HG03439 (cell line): ENCODE results near the gene CCNYL1.
"Not testable (repeated sequence)": the region's sequence is repeated elsewhere in the genome, so short reads cannot be mapped to it uniquely, and the experiment has no call there.

Experiments
- ATAC-seq: cut with Tn5 transposase; IDR thresholded peaks from one replicate; pipeline ENCODE4 v1.9.1; 2021; ENCODE audit warnings: mild to moderate bottlenecking, moderate library complexity; ENCODE audit not compliant: unreplicated experiment

The CCNYL1 gene

DNA sequence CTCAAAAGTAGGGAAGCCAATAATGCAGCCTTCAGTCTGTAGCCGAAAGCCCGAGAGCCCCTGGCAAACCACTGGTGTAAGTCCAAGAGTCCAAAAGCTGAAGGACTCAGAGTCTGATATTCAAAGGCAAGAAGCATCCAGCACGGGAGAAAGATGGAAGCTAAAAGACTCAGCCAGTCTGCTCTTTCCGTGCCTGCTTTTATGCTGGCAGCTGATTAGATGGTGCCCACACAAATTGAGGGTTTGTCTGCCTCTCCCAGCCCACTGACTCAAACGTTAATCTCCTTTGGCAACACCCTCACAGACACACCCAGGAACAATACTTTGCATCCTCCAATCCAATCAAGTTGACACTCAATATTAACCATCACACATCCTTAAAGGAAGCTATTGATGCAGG is 14.5 kb upstream of the CCNYL1 start:
- ATAC-seq: not testable (repeated sequence)

DNA sequence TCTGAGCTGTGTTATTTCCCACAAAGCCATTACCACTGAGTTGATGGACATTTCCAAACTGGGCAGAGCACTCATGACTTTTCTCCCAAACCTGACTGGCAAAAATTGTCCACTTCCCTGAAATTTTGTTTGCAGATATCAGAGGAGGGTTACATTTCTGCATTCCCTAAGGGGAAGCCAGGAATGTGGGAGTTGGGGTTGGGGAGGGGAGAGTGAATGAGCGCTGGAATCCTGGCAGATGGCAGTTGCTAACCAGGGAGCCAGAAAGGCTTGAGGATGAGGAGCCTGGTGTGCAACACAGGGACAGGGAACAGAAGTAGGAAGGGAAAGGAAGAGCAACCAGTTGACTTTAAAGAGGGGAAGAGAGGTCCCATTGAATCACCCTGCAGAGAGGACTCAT is 14.0 kb upstream of the CCNYL1 start:
- no peak for ATAC-seq

DNA sequence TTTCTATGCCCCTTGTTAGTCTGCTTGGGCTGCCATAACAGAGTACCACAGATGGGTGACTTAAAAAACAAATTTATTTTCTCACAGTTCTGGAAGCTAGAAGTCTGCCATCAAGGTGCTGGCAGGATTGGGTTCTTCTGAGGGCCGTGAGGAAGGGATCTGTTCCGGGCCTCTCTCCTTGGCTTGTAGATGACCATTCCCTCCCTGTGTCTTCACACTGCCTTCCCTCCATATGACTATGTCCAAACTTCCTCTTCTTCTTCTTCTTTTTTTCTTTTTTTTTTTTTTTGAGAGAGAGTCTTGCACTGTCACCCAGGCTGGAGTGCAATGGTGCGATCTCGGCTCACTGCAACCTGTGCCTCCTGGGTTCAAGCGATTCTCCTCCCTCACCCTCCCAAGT is 13.1 kb upstream of the CCNYL1 start:
- ATAC-seq: no peak

DNA sequence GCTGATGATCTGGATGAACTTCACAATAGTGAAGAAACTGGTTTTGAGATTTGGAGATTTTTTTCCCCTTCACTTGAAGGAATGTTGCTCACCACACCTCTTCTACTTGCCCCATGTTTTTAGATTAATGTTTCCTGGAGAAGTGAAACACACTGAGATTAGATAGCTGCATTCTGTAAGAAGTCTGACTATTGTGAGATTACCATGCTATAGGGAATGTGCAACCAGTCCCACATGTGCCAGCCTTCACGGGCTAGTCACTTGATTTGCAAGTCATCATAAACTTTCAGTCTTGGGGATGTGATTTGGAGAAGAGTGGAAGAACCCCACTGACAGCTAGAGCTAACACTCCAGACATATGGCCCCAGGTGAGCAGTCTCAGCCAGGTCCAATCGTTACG is 7.4 kb upstream of the CCNYL1 start:
- ATAC-seq: no peak

DNA sequence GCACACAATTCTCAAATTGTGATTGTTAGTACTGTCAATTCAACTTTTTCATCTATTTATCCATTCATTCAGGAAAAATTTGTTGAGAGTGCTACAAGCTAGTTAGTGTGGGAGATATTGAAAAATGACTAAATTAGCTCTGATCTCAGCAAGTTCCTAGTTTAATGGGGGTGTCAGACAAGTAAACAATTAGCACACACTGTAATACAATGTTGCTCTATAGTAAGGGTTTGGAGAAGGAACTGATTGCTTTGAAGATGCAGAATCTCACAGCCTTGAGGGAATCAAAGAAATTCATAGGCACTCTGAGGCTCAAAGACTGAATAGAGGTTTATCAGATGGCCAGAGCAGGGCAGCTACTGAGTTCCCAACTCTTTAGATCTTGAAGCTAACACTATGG is 6.8 kb upstream of the CCNYL1 start:
- no peak for ATAC-seq

DNA sequence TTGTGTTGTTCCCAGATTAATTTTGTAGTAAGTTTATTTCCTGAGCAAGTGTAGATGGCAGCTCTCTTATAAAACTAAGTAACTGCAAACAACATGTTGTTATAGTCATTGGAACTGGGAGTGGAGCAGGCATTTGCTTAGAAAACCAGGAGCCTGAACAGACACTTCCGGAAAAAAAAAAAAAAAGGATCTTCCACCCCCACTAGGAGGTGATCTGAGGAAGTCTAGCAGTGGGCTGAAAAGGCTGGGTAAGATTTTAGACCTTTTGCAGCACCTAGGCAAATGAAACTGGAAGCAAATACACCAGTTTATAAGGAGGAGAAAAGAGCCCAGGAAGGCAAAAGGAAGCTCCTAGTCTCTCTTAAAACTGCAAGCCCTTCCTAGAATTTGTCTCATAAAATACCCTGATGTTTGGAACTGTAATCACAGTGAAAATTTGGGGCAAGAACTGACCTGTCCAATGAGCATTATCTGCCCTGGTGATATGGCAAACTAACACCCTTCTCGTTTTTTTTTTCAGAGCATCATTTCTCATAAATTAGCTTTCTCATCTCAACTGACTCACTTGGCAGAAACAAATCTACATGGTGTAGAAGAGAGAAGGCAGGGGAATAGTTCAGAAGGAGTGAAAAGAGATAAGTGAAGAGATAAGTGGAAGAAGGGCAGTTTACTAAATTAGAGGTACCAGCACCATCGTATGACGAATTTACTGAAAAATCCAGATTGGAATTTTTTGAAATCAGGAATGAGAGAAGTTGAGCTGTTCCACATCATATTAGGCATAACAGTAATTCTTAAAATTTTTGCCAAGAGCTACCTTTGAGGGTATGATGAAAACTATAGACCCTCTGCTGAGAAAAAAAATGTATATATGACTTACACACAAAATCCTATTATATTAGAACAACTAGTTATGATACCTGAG is 4.2 kb upstream of the CCNYL1 start:
- no peak for ATAC-seq

DNA sequence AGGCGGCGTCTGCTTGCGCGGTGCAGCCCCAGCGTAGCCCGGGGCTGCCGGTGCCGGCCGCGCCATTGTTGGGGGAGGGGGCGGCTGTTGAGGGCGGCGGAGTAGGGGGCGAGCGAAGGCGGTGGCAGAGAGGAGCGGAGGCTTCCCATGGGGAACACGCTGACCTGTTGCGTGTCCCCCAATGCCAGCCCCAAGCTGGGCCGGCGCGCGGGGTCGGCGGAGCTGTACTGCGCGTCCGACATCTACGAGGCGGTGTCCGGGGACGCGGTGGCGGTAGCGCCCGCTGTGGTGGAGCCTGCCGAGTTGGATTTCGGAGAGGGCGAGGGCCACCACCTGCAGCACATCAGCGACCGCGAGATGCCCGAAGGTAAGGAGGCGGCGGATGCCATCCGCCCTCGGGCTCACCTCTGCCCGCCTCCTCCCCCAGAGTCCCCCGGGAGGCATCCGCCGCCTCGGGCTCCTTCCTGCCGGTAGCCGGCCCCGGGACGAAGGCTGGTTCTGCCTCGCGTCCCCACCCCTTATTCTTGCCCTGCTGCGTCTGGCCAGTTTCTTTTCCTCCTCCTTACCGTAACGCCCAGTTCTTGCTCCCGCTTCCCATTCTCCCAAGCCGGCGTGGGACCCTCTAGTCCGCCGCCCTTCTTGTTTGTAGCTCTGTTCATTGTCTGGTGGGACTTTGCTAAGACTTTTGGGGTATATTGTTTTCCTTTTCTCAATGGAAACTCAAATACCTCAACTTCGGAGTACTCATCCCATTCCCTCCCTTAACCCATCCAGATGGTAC is 500 bp downstream of the CCNYL1 start:
- peak; percentile 32 for ATAC-seq

DNA sequence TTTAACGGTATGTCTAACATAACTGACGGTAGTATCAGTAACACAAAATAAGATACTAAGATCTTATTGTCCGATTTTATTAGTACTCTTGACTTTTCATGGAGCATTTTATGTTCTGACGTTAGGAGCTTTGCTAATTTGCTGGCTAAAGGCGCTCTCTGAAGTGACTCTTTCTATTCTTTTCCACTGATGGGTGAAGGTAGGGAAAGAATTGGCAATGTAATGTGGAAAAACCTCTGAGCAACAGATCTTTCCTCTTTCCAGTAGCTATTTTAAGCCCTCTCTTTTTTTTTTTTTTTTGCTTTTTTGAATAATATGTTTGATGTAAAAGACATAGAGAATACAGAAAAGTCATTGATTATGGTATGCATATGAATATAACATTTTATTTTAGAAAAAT is 4.6 kb downstream of the CCNYL1 start:
- ATAC-seq: no peak

DNA sequence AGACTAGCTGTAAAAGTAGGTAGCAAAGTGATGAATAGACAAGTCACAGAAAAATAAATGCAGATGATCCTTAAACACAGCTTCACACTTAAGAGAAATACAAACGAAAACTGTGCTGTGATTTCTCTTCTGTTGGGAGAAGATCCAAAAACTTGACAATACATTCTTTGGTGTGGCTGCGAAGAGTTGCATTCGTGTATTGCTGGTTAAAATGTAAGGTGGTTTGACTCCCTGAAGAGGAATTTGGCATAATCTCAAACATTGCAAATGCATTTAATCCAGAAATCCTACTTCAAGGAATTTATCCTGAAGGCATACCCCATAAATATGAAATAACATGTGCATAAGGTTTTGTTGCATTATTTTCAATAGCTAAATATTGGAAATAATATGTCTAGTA is 7.1 kb downstream of the CCNYL1 start:
- ATAC-seq: no peak

DNA sequence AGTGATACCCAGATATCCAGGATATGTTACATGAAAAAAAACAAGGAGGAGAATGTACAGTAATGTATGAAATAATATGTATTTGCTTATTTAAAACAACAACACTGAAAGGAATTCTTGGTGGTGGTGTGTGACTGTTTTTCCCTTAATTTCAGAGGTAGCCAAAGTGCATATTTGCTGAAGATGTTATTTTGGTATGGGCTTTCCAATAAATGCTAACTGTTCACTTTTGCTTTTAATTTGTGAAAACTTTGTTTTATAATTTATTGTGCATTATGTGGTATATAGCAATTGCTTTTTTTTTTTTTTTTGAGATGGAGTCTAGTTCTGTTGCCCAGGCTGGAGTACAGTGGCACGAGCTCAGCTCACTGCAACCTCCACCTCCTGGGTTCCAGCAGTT is 7.6 kb downstream of the CCNYL1 start:
- ATAC-seq: no peak

DNA sequence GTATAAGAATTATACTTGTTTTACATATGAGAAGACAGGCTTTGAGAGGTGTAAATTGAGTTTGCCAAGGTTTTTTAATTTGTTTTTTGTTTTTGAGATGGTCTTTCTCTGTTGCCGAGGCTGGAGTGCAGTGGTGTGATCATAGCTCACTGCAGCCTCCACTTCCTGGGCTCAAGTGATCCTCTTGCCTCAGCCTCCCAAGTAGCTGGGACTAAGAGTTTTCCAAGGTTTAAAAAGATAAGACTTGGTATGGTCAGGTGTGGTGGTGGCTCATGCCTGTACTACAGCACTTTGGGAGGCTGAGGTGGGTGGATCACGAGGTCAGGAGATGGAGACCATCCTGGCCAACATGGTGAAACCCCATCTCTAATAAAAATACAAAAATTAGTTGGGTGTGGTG is 8.2 kb downstream of the CCNYL1 start:
- not testable (repeated sequence) for ATAC-seq

DNA sequence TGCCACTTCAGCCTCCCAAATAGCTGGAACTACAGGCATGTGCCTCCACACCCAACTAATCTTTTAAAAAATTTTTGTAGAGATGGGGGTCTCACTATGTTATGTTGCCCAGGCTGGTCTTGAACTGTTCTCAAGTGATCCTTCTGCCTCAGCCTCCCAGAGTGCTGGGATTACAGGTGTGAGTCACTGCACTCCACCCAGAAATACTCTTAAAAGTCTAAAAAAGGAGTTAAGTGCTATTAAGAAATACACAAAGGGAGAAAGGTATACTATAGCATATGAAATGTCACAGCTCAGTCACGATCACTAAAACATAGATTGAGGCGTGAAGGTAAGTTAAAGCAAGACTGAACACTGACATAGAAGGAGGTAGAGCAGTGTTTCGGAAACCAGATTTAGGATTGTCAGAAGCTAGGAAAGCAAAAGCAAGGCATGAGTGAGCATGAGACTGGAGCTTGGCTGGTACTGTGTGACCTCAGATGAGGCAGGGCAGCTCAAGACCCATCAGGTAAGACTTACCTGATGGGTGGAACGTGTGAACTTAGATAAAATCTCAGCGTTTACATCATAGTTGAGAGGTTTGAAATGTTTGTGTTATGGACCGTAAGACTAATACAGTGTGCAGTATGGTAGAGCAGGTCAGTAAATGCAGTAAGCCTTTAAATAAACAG is 9.2 kb downstream of the CCNYL1 start:
- no peak for ATAC-seq

DNA sequence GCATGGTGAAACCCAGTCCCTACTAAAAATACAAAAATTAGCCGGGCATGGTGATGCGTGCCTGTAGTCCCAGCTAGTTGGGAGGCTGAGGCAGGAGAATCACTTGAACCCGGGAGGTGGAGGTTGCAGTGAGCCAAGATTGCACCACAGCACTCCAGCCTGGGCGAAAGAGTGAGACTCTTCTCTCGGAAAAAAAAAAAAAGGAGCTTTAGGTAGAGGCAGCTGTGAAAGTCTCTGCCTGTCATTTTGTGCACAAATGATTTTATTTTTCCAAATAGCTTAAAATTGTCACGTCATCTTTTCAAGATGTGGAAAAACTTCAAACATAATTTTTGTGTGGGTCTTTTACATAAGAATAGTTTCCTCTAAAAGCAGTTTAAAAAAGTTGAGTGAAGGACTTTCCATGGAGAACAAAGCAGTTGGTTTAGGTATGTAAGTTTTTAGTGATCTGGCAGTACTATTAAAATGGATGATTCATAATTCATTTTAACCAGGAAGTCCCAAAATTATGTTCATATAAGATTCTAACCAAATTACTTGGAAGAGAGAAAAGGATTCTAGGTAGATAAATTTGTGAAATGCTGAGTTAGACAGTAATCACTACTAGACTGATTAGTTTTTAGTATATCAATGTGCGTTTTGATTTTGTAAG is 11.5 kb downstream of the CCNYL1 start:
- ATAC-seq: no peak

DNA sequence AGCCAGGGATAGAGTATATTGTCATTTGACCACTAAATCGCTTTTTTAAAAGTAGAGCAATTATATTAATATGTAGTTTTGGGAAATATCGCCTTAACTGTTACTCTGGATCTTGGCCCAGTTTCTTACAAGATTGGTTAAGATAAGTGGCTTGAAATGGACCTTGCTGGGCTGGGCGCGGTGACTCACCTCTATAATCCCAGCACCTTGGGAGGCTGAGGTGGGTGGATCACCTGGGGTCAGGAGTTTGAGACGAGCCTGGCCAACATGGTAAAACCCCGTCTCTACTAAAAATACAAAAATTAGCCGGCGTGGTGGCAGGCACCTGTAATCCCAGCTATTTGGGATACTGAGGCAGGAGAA is 12.0 kb downstream of the CCNYL1 start:
- not testable (repeated sequence) for ATAC-seq

DNA sequence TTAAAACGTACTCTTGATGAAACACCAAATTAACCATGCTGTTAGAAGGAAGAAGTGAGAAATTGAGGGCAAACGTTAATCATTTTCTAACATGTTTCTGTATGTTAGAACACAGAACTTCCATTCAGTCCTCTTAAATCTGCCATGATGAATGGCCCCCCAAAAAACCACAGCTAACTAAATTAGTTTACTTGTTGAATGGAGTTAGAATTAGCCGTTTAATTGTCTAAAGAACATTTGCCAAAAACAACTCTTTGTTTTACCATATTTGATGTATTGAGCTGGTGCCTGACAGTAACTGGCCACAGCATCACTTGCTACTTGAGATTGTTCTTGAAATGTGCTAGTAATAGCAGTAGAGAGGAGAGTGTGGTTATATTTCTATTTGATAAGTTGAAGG is 12.7 kb downstream of the CCNYL1 start:
- no peak for ATAC-seq

DNA sequence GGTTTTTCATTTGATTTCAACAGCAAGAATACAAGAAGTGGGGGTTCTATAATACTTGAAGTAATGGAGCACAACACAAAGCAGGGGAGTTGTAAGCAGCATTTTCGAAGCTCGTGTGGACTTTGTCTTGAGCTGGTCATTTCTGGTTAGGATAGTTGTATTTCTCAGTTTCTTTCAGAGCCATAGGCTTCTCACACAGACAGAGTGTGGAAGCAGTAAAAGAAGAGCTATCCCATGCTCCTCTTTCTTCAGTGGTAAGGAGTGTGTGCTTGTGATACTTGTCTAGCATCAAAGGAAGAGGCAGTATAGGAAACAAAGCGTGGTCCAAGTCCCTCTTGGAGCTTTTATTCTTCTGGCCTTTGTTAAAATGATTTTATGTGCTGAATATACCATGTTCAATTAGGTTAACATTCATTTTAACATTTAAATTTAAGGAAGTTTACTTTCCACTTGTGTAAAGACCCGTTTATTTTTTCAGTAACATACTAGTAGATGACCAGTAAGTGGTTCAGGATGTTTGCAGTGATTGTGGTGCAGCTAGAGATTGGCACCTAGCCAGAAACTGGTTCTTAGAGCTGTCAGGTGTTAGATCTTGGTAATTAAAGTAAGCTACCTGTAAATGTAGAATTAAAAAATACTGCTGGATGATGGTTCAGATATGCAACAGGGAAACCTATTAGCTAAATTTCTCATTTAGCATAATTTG is 14.6 kb downstream of the CCNYL1 start:
- no peak for ATAC-seq

DNA sequence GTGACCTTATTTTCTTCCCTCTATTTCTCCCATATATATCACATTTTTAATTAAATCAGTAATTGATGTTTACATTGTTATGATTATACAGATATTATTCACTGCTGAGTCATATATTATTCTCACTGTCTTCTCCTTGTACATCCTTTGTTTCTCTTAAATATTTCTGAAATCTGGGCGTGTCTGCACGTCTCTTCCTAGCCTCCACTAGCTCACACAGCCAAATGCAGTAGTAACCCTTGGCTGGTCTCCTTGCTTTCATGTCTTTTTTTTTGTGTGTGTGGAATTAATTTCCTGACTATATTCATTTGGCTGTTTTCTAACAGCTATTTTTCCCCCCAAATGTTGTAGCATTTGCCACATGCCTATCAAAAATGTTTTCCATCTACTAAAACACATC is 15.8 kb downstream of the CCNYL1 start:
- ATAC-seq: no peak

DNA sequence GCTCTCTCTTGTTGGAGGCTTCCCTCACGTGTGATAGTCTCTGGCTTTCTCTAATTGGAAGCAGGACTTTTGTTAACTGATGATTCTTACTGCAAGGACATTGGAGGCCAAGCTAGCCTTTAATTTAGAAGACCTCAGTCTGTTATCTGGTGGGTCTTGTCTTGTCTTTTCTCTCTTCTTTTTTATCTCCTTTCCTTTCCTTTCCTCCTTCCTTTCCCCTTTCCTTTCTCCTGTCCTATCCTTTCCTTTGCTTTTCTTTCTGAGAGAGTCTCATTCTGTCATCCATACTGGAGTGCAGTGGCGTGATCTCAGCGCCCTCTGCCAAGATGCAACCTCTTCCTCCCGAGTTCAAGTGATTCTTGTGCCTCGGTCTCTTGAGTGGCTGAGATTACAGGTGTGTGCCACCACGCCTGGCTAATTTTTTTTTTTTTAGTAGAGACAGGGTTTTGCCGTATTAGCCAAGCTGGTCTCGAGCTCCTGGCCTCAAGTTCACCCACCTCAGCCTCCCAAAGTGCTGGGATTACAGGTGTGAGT is 18.1 kb downstream of the CCNYL1 start:
- ATAC-seq: no peak

DNA sequence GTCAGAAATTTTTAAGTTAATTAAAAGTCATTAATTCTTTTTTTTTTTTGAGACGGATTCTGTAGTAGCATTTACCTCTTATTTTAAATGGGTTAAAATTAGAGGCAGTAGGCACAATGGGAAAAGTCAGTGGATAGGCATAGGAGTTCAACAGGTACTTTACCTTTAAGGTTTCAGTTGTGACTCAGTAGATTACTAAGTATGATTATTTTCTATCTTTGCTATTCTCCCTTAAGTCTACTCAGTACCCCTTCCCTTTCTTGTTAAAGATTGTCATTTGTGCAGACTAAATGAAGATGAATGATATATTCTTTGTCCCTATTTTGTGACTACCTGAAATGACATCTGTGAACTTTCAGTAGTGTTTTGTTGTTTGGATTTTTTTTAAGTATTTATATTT is 19.7 kb downstream of the CCNYL1 start:
- ATAC-seq: no peak

DNA sequence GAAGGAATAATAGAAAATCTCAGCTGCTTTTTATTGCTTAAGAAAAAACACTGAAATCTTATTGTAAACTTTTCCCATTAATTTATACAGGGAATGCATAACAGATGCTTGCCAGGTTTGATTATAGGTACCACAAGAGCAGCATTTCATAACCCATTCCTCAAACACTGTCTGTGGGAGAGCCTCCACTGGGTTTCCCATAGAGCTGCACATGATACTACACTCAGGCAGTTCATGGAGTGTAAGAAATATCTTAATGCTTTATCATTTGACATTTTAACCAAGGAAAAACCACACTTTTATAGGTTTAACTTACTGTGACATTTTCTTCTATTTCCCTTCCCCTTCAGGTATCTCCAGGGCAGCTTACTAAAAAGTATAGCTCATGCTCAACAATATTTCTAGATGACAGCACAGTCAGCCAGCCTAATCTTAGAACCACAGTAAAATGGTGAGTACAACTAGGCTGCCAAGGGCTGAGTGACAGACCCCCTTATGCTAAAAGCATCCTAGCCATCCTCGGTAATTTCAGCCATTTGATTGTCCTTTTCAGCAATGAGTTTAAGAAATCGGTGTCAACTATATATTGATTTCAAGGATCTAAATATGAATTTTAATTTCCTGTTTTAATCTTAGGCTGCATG is 22.3 kb downstream of the CCNYL1 start:
- no peak for ATAC-seq
